MM.1S (cell line): ENCODE results near the gene OR4K2.

Experiments
- EZH2 ChIP-seq: fragments of 300-600 bp; sonication (generic); optimal IDR thresholded peaks from 2 replicates; pipeline ENCODE3; 2017; ENCODE audit warnings: low read depth, mild to moderate bottlenecking, antibody characterized with exemption, low read length, mixed read lengths
- EZH2phosphoT487 ChIP-seq: fragments of 300-600 bp; sonication (generic); IDR thresholded peaks from 2 replicates; pipeline ENCODE4 v1.6.1; 2018; ENCODE audit warnings: antibody characterized with exemption, low read length
- TF ChIP-seq, protein P1 (sequence below): fragments of 300-600 bp; sonication (generic); IDR thresholded peaks from 2 replicates; pipeline ENCODE4 v1.5.1; 2016; ENCODE audit warnings: antibody characterized with exemption, low read length, mixed read lengths

DNA sequence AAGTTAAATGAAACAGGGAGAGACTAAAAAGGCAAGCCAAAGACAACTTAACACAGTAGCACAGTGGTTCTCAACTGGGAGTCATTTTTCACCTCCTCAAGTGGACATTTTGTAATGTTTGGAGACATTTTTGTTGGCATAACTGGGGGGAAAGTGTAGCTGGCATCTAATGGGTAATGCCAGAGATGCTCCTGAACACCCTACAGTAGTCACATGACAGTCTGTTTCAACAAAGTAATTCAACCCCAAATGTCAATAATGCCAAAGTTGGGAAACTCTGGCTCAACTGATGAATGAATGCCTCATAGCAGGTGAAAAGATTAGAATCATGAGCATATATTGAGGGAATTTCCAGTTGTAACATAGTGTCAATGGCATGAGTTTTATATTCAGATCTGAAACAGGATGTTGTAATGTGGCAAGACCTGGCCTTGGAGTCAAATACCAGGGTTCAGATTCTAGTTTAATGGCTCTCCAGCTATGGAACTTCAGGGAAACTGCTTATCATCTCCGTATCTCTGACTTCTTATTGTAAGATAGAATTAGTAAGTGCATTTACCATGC, 43.1 kb downstream of the OR4K2 start:
- TF ChIP-seq, protein P1, sequence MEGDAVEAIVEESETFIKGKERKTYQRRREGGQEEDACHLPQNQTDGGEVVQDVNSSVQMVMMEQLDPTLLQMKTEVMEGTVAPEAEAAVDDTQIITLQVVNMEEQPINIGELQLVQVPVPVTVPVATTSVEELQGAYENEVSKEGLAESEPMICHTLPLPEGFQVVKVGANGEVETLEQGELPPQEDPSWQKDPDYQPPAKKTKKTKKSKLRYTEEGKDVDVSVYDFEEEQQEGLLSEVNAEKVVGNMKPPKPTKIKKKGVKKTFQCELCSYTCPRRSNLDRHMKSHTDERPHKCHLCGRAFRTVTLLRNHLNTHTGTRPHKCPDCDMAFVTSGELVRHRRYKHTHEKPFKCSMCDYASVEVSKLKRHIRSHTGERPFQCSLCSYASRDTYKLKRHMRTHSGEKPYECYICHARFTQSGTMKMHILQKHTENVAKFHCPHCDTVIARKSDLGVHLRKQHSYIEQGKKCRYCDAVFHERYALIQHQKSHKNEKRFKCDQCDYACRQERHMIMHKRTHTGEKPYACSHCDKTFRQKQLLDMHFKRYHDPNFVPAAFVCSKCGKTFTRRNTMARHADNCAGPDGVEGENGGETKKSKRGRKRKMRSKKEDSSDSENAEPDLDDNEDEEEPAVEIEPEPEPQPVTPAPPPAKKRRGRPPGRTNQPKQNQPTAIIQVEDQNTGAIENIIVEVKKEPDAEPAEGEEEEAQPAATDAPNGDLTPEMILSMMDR, result no peak
- TF ChIP-seq EZH2 (no peak), EZH2phosphoT487 (no peak)
